Body of pancreas (tissue), 4 donors: ENCODE measurements around the gene CEP162. TPM values are rescaled to one million over a fixed set of nuclear protein-coding genes. Genes with fewer than 3 reads are reported as not detected.
"Not testable (repeated sequence)": the region's sequence is repeated elsewhere in the genome, so short reads cannot be mapped to it uniquely, and the experiment has no call there.

Experiments used
- ATAC-seq: fragments of 150-250 bp; one replicate; pipeline ENCODE4 v1.9.1; 2016
- DNase-seq, 4 donors: peaks; one replicate each; pipeline ENCODE4 v3.0.0-alpha.2; 2019
- H3K27ac ChIP-seq, 4 donors: fragments of 200-600 bp; sonication (generic); 1 replicate in 3 of 4; 2 replicates in 1 of 4; pipeline versions ENCODE4 v1.5.1 to v1.6.1; 2016 to 2019; ENCODE audit warnings: mild to moderate bottlenecking in 1 of 4, mixed read lengths in 1 of 4, moderate library complexity in 1 of 4
- H3K27me3 ChIP-seq, 2 donors: fragments of 200-600 bp; sonication (generic); one replicate each; pipeline ENCODE4 v1.6.0; 2016; ENCODE audit warnings: mild to moderate bottlenecking in 1 of 2
- H3K36me3 ChIP-seq, 2 donors: fragments of 200-600 bp; sonication (generic); replicated peaks in 1 of 2; 2 replicates each; pipeline ENCODE4 v1.5.1; 2016; ENCODE audit warnings: low read depth in 2 of 2; ENCODE audit not compliant: insufficient read depth in 1 of 2
- H3K4me1 ChIP-seq: fragments of 200-600 bp; sonication (generic); one replicate; pipeline ENCODE4 v1.6.0; 2016
- H3K4me3 ChIP-seq, 2 donors: fragments of 200-600 bp; sonication (generic); 1 replicate in 1 of 2; 2 replicates in 1 of 2; pipeline ENCODE4 v1.5.1; 2016 to 2019
- H3K9me3 ChIP-seq, 3 donors: fragments of 200-600 bp; sonication (generic); 1 replicate in 2 of 3; 2 replicates in 1 of 3; pipeline ENCODE4 v1.5.1; 2016
- CTCF ChIP-seq, 7 experiments: fragments of 450-650 bp in 4 of 7; fragments of 200-600 bp in 3 of 7; sonication (generic) in 3 of 7; IDR thresholded peaks; one replicate each; pipeline ENCODE4 v1.5.1; 2016 to 2019; ENCODE audit warnings: antibody characterized with exemption in 7 of 7
- POLR2A ChIP-seq, 3 donors: fragments of 450-650 bp; IDR thresholded peaks; one replicate each; pipeline ENCODE4 v1.6.1; 2016; ENCODE audit warnings: antibody characterized with exemption in 3 of 3, mild to moderate bottlenecking in 2 of 3
- WGBS, 2 donors: methylation state at CpG; one replicate each; pipeline ENCODE4 v1.1.5; 2017; 5-methylcytosine and 5-hydroxymethylcytosine counted together
- intact Hi-C: fragments of 100-400 bp; cut with DNase I; formaldehyde crosslinking; loops from one replicate; pipeline ENCODE4 v1.15.1; 2023
- total RNA-seq, 2 donors: library from RNA; depleted of rRNA; stranded (reverse); fragments of >200 nt; gene quantifications; one replicate each; pipeline ENCODE4 v1.1.0, GENCODE V29; 2016

CEP162 gene
- total RNA-seq, 2 donors from 2014 or later: 3.0 to 9.6 TPM

GRCh38 chr6:84107495-84107894 is 119.9 kb downstream of the CEP162 start:
- intact Hi-C loops: no loop called here
- no peaks in the 10 kb centered on the region for H3K4me1 ChIP-seq
- H3K27me3 ChIP-seq: no peaks in the 10 kb centered on the region
- DNase-seq (no peak), ATAC-seq (no peak)
- no peaks in the 10 kb centered on the region for H3K9me3 ChIP-seq
- no peaks in the 10 kb centered on the region for H3K36me3 ChIP-seq
- no peak for TF ChIP-seq CTCF (IDR thresholded peaks at IDR 0.05)
- TF ChIP-seq POLR2A (IDR thresholded peaks at IDR 0.05): no peak
- no peak overlapping the region for H3K4me3 ChIP-seq
- no peak overlapping the region for H3K27ac ChIP-seq

GRCh38 chr6:84105215-84105924 is 122.1 kb downstream of the CEP162 start:
- intact Hi-C loops: not testable (repeated sequence)

GRCh38 chr6:84103029-84103428 is 124.4 kb downstream of the CEP162 start:
- WGBS, 2 donors: 18 to 30% methylated on average over 1 of the region's 1 CpG
- intact Hi-C loops: no loop called here
- no peak for TF ChIP-seq CTCF (IDR thresholded peaks at IDR 0.05)
- no peak for TF ChIP-seq POLR2A (IDR thresholded peaks at IDR 0.05)
- no peaks in the 10 kb centered on the region for H3K9me3 ChIP-seq
- ATAC-seq (no peak), DNase-seq (no peak)
- no peak overlapping the region for H3K27ac ChIP-seq
- H3K4me3 ChIP-seq: no peak overlapping the region
- H3K27me3 ChIP-seq: no peaks in the 10 kb centered on the region
- H3K36me3 ChIP-seq: no peaks in the 10 kb centered on the region
- H3K4me1 ChIP-seq: no peaks in the 10 kb centered on the region

More at GRCh38 chr6:84105215-84105924, 122.1 kb downstream of the CEP162 start:
- not testable (repeated sequence) for H3K36me3 ChIP-seq, DNase-seq, ATAC-seq, H3K4me3 ChIP-seq, H3K27ac ChIP-seq, H3K27me3 ChIP-seq, H3K4me1 ChIP-seq, H3K9me3 ChIP-seq
- 48 to 67% methylated on average over 3 of the region's 3 CpGs for WGBS, 2 donors

- Histone ChIP-seq H3K9me3 (no peaks in the 10 kb centered on the region), H3K4me3 (no peak overlapping the region), H3K36me3 (no peaks in the 10 kb centered on the region), H3K27ac (no peak overlapping the region), H3K27me3 (no peaks in the 10 kb centered on the region), H3K4me1 (no peaks in the 10 kb centered on the region)
- ATAC-seq (no peak), DNase-seq (no peak)
- TF ChIP-seq POLR2A (IDR thresholded peaks at IDR 0.05) (no peak), CTCF (IDR thresholded peaks at IDR 0.05) (no peak)
- intact Hi-C loops: no loop called here
Observed at GRCh38 chr6:84095156-84095555, 132.3 kb downstream of the CEP162 start.

- TF ChIP-seq POLR2A (IDR thresholded peaks at IDR 0.05) (no peak), CTCF (IDR thresholded peaks at IDR 0.05) (no peak)
- Histone ChIP-seq H3K9me3 (no peaks in the 10 kb centered on the region), H3K36me3 (no peaks in the 10 kb centered on the region), H3K27ac (no peak overlapping the region), H3K4me1 (peaks cover 1% of the 10 kb centered on the region), H3K4me3 (no peak overlapping the region), H3K27me3 (no peaks in the 10 kb centered on the region)
- intact Hi-C loops: no loop called here
- DNase-seq: no peak
- ATAC-seq: no peak
- 55 to 63% methylated on average over 4 of the region's 4 CpGs for WGBS, 2 donors
Observed at GRCh38 chr6:84093441-84094435, 133.7 kb downstream of the CEP162 start.
